Neural cell (in vitro differentiated cells): ENCODE data around the gene TSPO. TPM values are rescaled to one million over a fixed set of nuclear protein-coding genes. Genes with fewer than 3 reads are reported as not detected.
"Not testable (repeated sequence)": the region's sequence is repeated elsewhere in the genome, so short reads cannot be mapped to it uniquely, and the experiment has no call there.

ENCODE experiments used
- H2AFZ ChIP-seq: fragments of 200-600, 300-800 bp; sonication (generic), shearing (Covaris generic); 2 replicates; pipeline ENCODE4 v1.6.0; 2014; ENCODE audit warnings: low read depth, mild to moderate bottlenecking, antibody characterized with exemption, low read length, moderate library complexity
- H3F3A ChIP-seq: fragments of 200-600 bp; shearing (Covaris generic); 2 replicates; pipeline ENCODE4 v1.6.1; 2016; ENCODE audit warnings: mild to moderate bottlenecking, moderate library complexity, mixed read lengths, antibody characterized with exemption, low read length; ENCODE audit not compliant: insufficient read depth, poor library complexity, severe bottlenecking
- H3K27ac ChIP-seq: fragments of 200-600, 300-800 bp; sonication (generic), shearing (Covaris generic); 2 replicates; pipeline ENCODE4 v1.5.1; 2014; ENCODE audit warnings: mild to moderate bottlenecking, low read length, moderate library complexity
- H3K27me3 ChIP-seq: fragments of 300-800, 200-600 bp; sonication (generic), shearing (Covaris generic); 2 replicates; pipeline ENCODE4 v1.6.0; 2014; ENCODE audit warnings: mild to moderate bottlenecking, low read depth, low read length, moderate library complexity; ENCODE audit not compliant: insufficient read depth
- H3K36me3 ChIP-seq: fragments of 300-800, 200-600 bp; sonication (generic), shearing (Covaris generic); 2 replicates; pipeline ENCODE4 v1.5.1; 2014; ENCODE audit warnings: mild to moderate bottlenecking, antibody characterized with exemption, low read length, moderate library complexity; ENCODE audit not compliant: insufficient read depth
- H3K4me2 ChIP-seq: fragments of 300-800, 200-600 bp; sonication (generic), shearing (Covaris generic); 2 replicates; pipeline ENCODE4 v1.6.0; 2014; ENCODE audit warnings: mild to moderate bottlenecking, low read length
- H3K4me3 ChIP-seq: fragments of 300-800, 200-600 bp; sonication (generic), shearing (Covaris generic); 2 replicates; pipeline ENCODE4 v1.5.1; 2014; ENCODE audit warnings: mild to moderate bottlenecking, low read length, moderate library complexity
- H3K79me2 ChIP-seq: fragments of 200-600 bp; shearing (Covaris generic); replicated peaks from 2 replicates; pipeline ENCODE4 v1.6.0; 2014; ENCODE audit warnings: mild to moderate bottlenecking, low read length, moderate library complexity; ENCODE audit not compliant: insufficient read depth
- H3K9ac ChIP-seq: fragments of 300-800, 200-600 bp; sonication (generic), shearing (Covaris generic); 2 replicates; pipeline ENCODE4 v1.6.1; 2016; ENCODE audit warnings: mild to moderate bottlenecking, low read length, mixed read lengths
- H3K9me2 ChIP-seq: fragments of 200-600 bp; shearing (Covaris generic); 2 replicates; pipeline ENCODE4 v1.6.1; 2016; ENCODE audit warnings: mild to moderate bottlenecking, low read length, mixed read lengths; ENCODE audit not compliant: insufficient read depth
- H3K9me3 ChIP-seq: fragments of 200-600, 300-800 bp; sonication (generic), shearing (Covaris generic); 2 replicates; pipeline ENCODE4 v1.6.1; 2016; ENCODE audit warnings: mild to moderate bottlenecking, mixed run types, low read length, moderate library complexity, mixed read lengths
- H4K20me1 ChIP-seq: fragments of 200-600 bp; shearing (Covaris generic); 2 replicates; pipeline ENCODE4 v1.6.1; 2016; ENCODE audit warnings: mild to moderate bottlenecking, mixed run types; ENCODE audit not compliant: insufficient read depth
- EP300 ChIP-seq: fragments of 450-650 bp; conservative IDR thresholded peaks from 2 replicates; pipeline ENCODE4 v1.6.1; 2014; ENCODE audit warnings: antibody characterized with exemption, mild to moderate bottlenecking, moderate library complexity; ENCODE audit not compliant: poor library complexity, severe bottlenecking
- EZH2 ChIP-seq: fragments of 200-600, 300-800 bp; shearing (Covaris generic), sonication (generic); IDR thresholded peaks from 2 replicates; pipeline ENCODE4 v1.6.1; 2014; ENCODE audit warnings: antibody characterized with exemption, low read length, borderline replicate concordance, mild to moderate bottlenecking; ENCODE audit not compliant: insufficient read depth, poor library complexity, severe bottlenecking
- MXI1 ChIP-seq: fragments of 450-650 bp; conservative IDR thresholded peaks from 2 replicates; pipeline ENCODE4 v1.6.1; 2014; ENCODE audit warnings: antibody characterized with exemption, mild to moderate bottlenecking; ENCODE audit not compliant: poor library complexity, severe bottlenecking
- POLR2AphosphoS5 ChIP-seq: IDR thresholded peaks from 2 replicates; pipeline ENCODE4 v1.6.1; 2012
- RAD21 ChIP-seq: fragments of 450-650 bp; conservative IDR thresholded peaks from 2 replicates; pipeline ENCODE4 v1.6.1; 2014; ENCODE audit warnings: antibody characterized with exemption, mild to moderate bottlenecking, moderate library complexity
- SMC3 ChIP-seq: fragments of 450-650 bp; conservative IDR thresholded peaks from 2 replicates; pipeline ENCODE4 v1.6.1; 2014; ENCODE audit warnings: antibody characterized with exemption, mild to moderate bottlenecking, moderate library complexity; ENCODE audit not compliant: poor library complexity
- TAF1 ChIP-seq: IDR thresholded peaks from 2 replicates; pipeline ENCODE4 v1.6.1; 2012; ENCODE audit warnings: low read depth
- polyA plus RNA-seq: library from polyadenylated mRNA; depleted of rRNA; stranded (reverse); fragments of >200 nt; gene quantifications from 2 replicates; pipeline ENCODE4 v1.2.3, GENCODE V29; 2014
- TF ChIP-seq, protein P1 (sequence below): IDR thresholded peaks from 2 replicates; pipeline ENCODE4 v1.6.1; 2012; ENCODE audit warnings: borderline replicate concordance
- TF ChIP-seq, protein P2 (sequence below): fragments of 450-650 bp; IDR thresholded peaks from 2 replicates; pipeline ENCODE4 v1.5.1; 2014; ENCODE audit warnings: antibody characterized with exemption, mild to moderate bottlenecking, moderate library complexity; ENCODE audit not compliant: poor library complexity, severe bottlenecking

Gene TSPO
- polyA plus RNA-seq, 1 donor from 2014 or later, result not detected

DNA sequence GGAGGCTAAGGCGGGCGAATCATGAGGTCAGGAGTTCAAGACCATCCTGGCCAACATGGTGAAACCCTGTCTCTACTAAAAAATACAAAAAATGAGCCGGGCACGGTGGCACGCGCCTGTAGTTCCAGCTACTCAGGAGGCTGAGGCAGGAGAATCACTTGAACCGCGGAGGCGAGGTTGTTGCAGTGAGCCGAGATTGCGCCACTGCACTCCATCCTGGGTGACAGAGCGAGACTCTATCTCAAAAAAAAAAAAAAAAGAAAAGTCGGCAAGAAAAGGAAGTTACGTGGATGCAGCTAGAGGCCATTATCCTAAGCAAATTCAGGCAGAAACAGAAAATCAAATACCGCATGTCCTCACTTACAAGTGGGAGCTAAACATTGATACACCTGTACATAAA is 5.0 kb upstream of the TSPO start:
- not testable (repeated sequence) for H3K36me3 ChIP-seq, H3F3A ChIP-seq, H3K9me3 ChIP-seq, H3K27me3 ChIP-seq, H3K79me2 ChIP-seq, H4K20me1 ChIP-seq, H3K27ac ChIP-seq, H2AFZ ChIP-seq, H3K4me3 ChIP-seq, H3K9me2 ChIP-seq, H3K4me2 ChIP-seq, H3K9ac ChIP-seq

DNA sequence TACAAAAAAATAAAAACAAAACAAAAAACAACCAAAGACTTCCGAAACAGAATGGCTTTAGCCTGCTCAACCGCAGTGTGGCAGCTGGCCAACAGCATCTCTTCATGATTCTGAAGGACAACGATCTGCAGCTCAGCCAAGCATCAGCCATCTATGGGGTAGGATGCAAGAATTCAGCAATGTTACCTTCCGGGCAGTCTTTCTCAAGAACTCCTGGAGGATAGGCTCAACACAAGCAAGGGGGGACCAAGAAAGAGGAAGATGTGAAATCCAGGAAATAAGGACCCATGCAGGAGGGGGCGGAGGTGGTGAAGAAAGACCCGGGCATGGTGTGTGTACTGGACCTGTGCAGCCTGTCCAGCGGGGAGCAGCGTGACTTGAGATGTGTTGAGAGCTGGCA is 3.5 kb upstream of the TSPO start:
- no peaks in the 10 kb centered on the region for H3K79me2 ChIP-seq
- H4K20me1 ChIP-seq, result no peaks in the 10 kb centered on the region
- no peaks in the 10 kb centered on the region for H3K9me3 ChIP-seq
- no peak overlapping the region for H3K4me2 ChIP-seq
- H3K9me2 ChIP-seq, result no peaks in the 10 kb centered on the region
- H3K4me3 ChIP-seq, result no peak overlapping the region
- H2AFZ ChIP-seq, result no peak overlapping the region
- no peaks in the 10 kb centered on the region for H3K36me3 ChIP-seq
- H3K9ac ChIP-seq, result no peak overlapping the region
- TF ChIP-seq, protein P1, sequence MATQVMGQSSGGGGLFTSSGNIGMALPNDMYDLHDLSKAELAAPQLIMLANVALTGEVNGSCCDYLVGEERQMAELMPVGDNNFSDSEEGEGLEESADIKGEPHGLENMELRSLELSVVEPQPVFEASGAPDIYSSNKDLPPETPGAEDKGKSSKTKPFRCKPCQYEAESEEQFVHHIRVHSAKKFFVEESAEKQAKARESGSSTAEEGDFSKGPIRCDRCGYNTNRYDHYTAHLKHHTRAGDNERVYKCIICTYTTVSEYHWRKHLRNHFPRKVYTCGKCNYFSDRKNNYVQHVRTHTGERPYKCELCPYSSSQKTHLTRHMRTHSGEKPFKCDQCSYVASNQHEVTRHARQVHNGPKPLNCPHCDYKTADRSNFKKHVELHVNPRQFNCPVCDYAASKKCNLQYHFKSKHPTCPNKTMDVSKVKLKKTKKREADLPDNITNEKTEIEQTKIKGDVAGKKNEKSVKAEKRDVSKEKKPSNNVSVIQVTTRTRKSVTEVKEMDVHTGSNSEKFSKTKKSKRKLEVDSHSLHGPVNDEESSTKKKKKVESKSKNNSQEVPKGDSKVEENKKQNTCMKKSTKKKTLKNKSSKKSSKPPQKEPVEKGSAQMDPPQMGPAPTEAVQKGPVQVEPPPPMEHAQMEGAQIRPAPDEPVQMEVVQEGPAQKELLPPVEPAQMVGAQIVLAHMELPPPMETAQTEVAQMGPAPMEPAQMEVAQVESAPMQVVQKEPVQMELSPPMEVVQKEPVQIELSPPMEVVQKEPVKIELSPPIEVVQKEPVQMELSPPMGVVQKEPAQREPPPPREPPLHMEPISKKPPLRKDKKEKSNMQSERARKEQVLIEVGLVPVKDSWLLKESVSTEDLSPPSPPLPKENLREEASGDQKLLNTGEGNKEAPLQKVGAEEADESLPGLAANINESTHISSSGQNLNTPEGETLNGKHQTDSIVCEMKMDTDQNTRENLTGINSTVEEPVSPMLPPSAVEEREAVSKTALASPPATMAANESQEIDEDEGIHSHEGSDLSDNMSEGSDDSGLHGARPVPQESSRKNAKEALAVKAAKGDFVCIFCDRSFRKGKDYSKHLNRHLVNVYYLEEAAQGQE, result no peak
- no peak for TF ChIP-seq RAD21
- no peak for TF ChIP-seq EZH2
- TF ChIP-seq SMC3, result no peak
- TF ChIP-seq TAF1, result no peak
- no peak for TF ChIP-seq MXI1
- no peak for TF ChIP-seq EP300
- TF ChIP-seq POLR2AphosphoS5, result no peak
- TF ChIP-seq, protein P2, sequence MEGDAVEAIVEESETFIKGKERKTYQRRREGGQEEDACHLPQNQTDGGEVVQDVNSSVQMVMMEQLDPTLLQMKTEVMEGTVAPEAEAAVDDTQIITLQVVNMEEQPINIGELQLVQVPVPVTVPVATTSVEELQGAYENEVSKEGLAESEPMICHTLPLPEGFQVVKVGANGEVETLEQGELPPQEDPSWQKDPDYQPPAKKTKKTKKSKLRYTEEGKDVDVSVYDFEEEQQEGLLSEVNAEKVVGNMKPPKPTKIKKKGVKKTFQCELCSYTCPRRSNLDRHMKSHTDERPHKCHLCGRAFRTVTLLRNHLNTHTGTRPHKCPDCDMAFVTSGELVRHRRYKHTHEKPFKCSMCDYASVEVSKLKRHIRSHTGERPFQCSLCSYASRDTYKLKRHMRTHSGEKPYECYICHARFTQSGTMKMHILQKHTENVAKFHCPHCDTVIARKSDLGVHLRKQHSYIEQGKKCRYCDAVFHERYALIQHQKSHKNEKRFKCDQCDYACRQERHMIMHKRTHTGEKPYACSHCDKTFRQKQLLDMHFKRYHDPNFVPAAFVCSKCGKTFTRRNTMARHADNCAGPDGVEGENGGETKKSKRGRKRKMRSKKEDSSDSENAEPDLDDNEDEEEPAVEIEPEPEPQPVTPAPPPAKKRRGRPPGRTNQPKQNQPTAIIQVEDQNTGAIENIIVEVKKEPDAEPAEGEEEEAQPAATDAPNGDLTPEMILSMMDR, result no peak
- peaks cover 16% of the 10 kb centered on the region for H3K27me3 ChIP-seq
- no peak overlapping the region for H3K27ac ChIP-seq
- H3F3A ChIP-seq, result no peaks in the 10 kb centered on the region

DNA sequence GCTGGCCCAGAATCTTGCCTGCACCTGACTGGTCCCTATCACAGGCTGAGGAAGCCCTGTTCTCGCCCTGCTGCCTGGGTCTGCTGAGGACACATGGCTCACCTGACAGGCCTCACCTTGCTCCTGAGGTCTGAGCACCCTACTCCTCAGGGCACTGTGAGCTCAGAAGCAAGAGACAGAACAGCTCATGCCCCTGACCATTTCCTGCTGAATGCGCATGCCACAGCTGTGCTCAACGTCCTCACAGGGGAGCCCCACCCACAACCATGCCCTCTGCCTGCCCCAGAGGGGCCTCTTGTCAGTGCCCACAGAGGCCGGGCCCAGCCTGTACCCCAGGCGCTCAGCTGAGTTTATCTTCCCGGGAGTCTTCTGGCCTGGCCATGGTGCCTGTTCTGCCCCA is 2.8 kb upstream of the TSPO start:
- no peak overlapping the region for H3K27ac ChIP-seq
- H3K27me3 ChIP-seq, result peaks cover 16% of the 10 kb centered on the region
- H3K4me3 ChIP-seq, result no peak overlapping the region
- no peaks in the 10 kb centered on the region for H3K36me3 ChIP-seq
- TF ChIP-seq MXI1 (no peak), POLR2AphosphoS5 (no peak), EP300 (no peak), SMC3 (no peak), RAD21 (no peak), TAF1 (no peak), EZH2 (no peak)
- TF ChIP-seq, protein P2, result no peak
- TF ChIP-seq, protein P1, result no peak
- no peaks in the 10 kb centered on the region for H4K20me1 ChIP-seq
- no peak overlapping the region for H3K4me2 ChIP-seq
- H2AFZ ChIP-seq, result no peak overlapping the region
- H3F3A ChIP-seq, result no peaks in the 10 kb centered on the region
- H3K9me3 ChIP-seq, result no peaks in the 10 kb centered on the region
- H3K79me2 ChIP-seq, result no peaks in the 10 kb centered on the region
- no peak overlapping the region for H3K9ac ChIP-seq
- no peaks in the 10 kb centered on the region for H3K9me2 ChIP-seq
